Testis (tissue), 3 donors: ENCODE results near the gene KIDINS220. TPM values are rescaled to one million over a fixed set of nuclear protein-coding genes. Genes with fewer than 3 reads are reported as not detected.

ENCODE experiments used
- DNase-seq: peaks from one replicate; pipeline ENCODE4 v3.0.0-alpha.2; 2019
- H3K27ac ChIP-seq, 2 donors: fragments of 200-600 bp; sonication (generic); one replicate each; pipeline ENCODE4 v1.5.1; 2019
- H3K27me3 ChIP-seq: fragments of 200-600 bp; sonication (generic); one replicate; pipeline ENCODE4 v1.5.1; 2019
- H3K36me3 ChIP-seq: fragments of 200-600 bp; sonication (generic); one replicate; pipeline ENCODE4 v1.5.1; 2017; ENCODE audit warnings: low read depth; ENCODE audit errors: missing control alignments
- H3K4me1 ChIP-seq: fragments of 200-600 bp; sonication (generic); one replicate; pipeline ENCODE4 v1.5.1; 2019
- H3K4me3 ChIP-seq, 2 donors: fragments of 200-600 bp; sonication (generic); one replicate each; pipeline ENCODE4 v1.5.1; 2017 to 2019
- H3K9me3 ChIP-seq: fragments of 200-600 bp; sonication (generic); one replicate; pipeline ENCODE4 v1.5.1; 2017
- POLR2A ChIP-seq: fragments of 450-650 bp; IDR thresholded peaks from one replicate; pipeline ENCODE4 v1.6.1; 2017; ENCODE audit warnings: antibody characterized with exemption, mild to moderate bottlenecking, moderate library complexity
- WGBS, 2 donors: methylation state at CpG; one replicate each; pipeline ENCODE4 v1.1.5; 2018; 5-methylcytosine and 5-hydroxymethylcytosine counted together
- intact Hi-C: fragments of 100-400 bp; cut with DNase I; formaldehyde crosslinking; loops from one replicate; pipeline ENCODE4 v1.15.1; 2023; ENCODE audit warnings: low total_unique reads
- polyA plus RNA-seq: library from polyadenylated mRNA; stranded (reverse); fragments of 350-450 nt; fragmentation: Illumina TruSeq; extraction: RNeasy Lipid Tissue Mini Kit (QIAGEN cat#74804); gene quantifications from one replicate; pipeline ENCODE4 v1.2.3, GENCODE V29; 2014; ENCODE audit warnings: low read depth, low replicate concordance; ENCODE audit not compliant: insufficient read depth
- total RNA-seq, 2 donors: library from RNA; depleted of rRNA; stranded (reverse); fragments of >200 nt; gene quantifications; one replicate each; pipeline ENCODE4 v1.2.3, GENCODE V29; 2016
- TF ChIP-seq, protein P1 (sequence below), 3 experiments: fragments of 450-650 bp in 2 of 3; fragments of 200-600 bp in 1 of 3; sonication (generic) in 1 of 3; IDR thresholded peaks; one replicate each; pipeline ENCODE4 v1.5.1; 2016 to 2019; ENCODE audit warnings: antibody characterized with exemption in 3 of 3, mild to moderate bottlenecking in 2 of 3, moderate library complexity in 1 of 3

The KIDINS220 gene
- total and polyA plus RNA-seq, 3 donors from 2014 or later: 25.5 to 75.7 (median 68.6) TPM

DNA sequence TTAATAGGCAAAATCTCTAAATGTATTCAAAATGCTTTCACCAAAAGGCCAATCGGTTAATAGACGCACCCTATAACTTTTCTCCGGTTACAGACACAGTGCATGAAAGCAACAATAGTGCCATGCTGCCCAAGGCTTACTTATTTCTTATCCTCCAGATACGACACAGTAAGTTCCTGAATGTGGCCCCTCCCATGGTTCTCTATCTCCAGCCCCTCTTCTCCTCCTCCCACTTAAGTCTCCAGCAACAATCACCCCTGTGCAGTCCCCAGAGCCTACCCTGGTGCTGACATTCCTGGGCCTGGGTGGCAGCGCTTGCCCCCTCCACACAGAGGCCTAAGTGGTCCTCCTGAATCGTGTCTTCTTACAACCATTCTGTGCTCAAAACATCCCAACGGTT lies 3.6 kb downstream of the KIDINS220 start:
- TF ChIP-seq POLR2A: no peak
- TF ChIP-seq, protein P1, sequence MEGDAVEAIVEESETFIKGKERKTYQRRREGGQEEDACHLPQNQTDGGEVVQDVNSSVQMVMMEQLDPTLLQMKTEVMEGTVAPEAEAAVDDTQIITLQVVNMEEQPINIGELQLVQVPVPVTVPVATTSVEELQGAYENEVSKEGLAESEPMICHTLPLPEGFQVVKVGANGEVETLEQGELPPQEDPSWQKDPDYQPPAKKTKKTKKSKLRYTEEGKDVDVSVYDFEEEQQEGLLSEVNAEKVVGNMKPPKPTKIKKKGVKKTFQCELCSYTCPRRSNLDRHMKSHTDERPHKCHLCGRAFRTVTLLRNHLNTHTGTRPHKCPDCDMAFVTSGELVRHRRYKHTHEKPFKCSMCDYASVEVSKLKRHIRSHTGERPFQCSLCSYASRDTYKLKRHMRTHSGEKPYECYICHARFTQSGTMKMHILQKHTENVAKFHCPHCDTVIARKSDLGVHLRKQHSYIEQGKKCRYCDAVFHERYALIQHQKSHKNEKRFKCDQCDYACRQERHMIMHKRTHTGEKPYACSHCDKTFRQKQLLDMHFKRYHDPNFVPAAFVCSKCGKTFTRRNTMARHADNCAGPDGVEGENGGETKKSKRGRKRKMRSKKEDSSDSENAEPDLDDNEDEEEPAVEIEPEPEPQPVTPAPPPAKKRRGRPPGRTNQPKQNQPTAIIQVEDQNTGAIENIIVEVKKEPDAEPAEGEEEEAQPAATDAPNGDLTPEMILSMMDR (IDR thresholded peaks at IDR 0.05): no peak
- DNase-seq: no peak
- Histone ChIP-seq H3K27ac (no peak overlapping the region), H3K9me3 (no peaks in the 10 kb centered on the region), H3K4me1 (peaks cover 20% of the 10 kb centered on the region), H3K27me3 (no peaks in the 10 kb centered on the region), H3K36me3 (no peaks in the 10 kb centered on the region), H3K4me3 (no peak overlapping the region)
- intact Hi-C loops: no loop called here
- 91 to 93% methylated on average over 7 of the region's 7 CpGs for WGBS, 2 donors

DNA sequence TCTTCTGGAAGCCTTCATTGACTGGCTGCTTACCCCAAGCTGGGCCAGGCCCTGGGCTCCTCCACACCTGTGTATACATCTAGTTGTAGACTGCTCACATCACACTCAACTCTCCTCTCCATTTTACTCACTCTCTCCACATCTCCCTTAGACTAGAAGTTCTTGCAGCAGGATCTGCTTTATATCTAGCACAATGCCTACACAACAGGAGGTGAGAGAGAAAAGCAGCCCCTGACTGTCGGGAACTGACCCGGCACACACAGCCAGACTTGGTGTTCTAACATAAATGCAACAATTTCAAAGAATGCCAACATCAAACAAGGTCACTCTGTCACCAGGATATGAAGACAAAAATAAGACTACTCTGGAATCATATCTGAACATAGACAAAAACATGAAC lies 5.9 kb downstream of the KIDINS220 start:
- intact Hi-C loops: no loop called here
- no peak overlapping the region for H3K4me3 ChIP-seq
- no peaks in the 10 kb centered on the region for H3K27me3 ChIP-seq
- WGBS, 2 donors: 67 to 83% methylated on average over 2 of the region's 2 CpGs
- TF ChIP-seq POLR2A: no peak
- TF ChIP-seq, protein P1 (IDR thresholded peaks at IDR 0.05): no peak
- peaks cover 20% of the 10 kb centered on the region for H3K4me1 ChIP-seq
- no peaks in the 10 kb centered on the region for H3K9me3 ChIP-seq
- no peak for DNase-seq
- no peaks in the 10 kb centered on the region for H3K36me3 ChIP-seq
- no peak overlapping the region for H3K27ac ChIP-seq

DNA sequence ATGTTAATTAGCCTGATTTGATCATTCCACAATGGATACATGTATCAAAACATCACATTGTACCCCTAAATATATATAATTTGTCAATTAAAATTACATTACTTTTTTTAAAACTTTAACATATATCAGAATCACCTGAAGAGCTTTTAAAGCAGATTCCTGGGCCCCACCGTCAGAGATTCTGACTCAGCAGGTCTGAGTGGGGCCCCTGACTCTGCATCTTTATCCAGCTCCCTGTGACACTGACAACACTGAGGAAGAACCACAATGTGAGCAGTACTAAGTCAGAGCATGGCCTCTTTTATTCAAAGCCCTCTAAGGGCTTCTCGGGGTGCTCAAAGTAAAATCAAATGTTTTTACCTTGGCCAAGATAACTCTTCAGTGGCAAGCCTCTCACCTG lies 9.7 kb downstream of the KIDINS220 start:
- WGBS, 2 donors: 91 to 97% methylated on average over 2 of the region's 2 CpGs
- Histone ChIP-seq H3K27me3 (no peaks in the 10 kb centered on the region), H3K4me1 (no peaks in the 10 kb centered on the region), H3K4me3 (no peak overlapping the region), H3K36me3 (no peaks in the 10 kb centered on the region), H3K27ac (no peak overlapping the region), H3K9me3 (no peaks in the 10 kb centered on the region)
- DNase-seq: no peak
- intact Hi-C loops: no loop called here
- TF ChIP-seq, protein P1 (IDR thresholded peaks at IDR 0.05): no peak
- TF ChIP-seq POLR2A: no peak

GRCh38 chr2:8822218-8822617 lies 15.2 kb downstream of the KIDINS220 start:
- H3K36me3 ChIP-seq: no peaks in the 10 kb centered on the region
- intact Hi-C loops: no loop called here
- H3K27ac ChIP-seq: peak overlapping the region in 1 of 2 donors; percentile 46
- no peaks in the 10 kb centered on the region for H3K9me3 ChIP-seq
- no peak for DNase-seq
- no peaks in the 10 kb centered on the region for H3K4me1 ChIP-seq
- WGBS, 2 donors: 72 to 76% methylated on average over 4 of the region's 4 CpGs
- TF ChIP-seq, protein P1 (IDR thresholded peaks at IDR 0.05): no peak
- TF ChIP-seq POLR2A: no peak
- no peak overlapping the region for H3K4me3 ChIP-seq
- no peaks in the 10 kb centered on the region for H3K27me3 ChIP-seq
